ENCODE results near the gene IGFL1. TPM values are rescaled to one million over a fixed set of nuclear protein-coding genes. Genes with fewer than 3 reads are reported as not detected.
"Not testable (repeated sequence)": the region's sequence is repeated elsewhere in the genome, so short reads cannot be mapped to it uniquely, and the experiment has no call there.

Gene IGFL1
- total RNA-seq, 4 donors from 2014 or later: 2.9 to 46.0 (median 22.0) TPM

DNA sequence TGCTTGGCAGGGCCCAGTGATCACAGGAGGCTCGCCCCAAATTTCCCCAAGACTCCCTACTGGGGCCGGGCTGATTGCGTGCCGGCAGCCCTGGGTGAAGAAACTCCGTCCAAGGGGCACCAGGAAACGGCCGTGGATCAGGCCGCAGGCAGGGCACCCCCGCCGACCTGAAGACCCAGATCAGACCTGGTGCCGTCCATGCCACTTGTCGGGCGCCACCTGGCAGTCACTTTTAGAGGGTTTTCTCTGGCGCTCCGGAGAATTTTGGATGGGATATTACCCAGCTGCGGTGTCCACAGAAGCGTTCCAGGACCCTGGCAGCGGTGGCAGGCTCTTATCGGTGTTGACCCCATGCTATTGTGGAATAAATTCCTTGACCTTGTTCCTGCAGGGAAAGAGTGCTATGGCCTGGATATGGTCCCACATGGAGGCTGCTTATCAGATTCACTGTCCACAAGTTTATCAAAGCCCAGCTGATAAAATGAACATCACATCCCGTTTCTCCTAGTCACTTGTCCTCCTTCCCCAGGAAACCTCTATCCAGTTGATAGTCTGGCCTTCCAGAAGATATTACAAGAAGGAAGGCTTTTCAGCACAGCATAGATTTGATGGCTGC, 43.3 kb upstream of the IGFL1 start:
- no peaks in the 10 kb centered on the region for H3K9me3 ChIP-seq
- no peak overlapping the region for H3K27ac ChIP-seq
- no peak for DNase-seq
- peaks cover 0 to 32% (median 0%) of the 10 kb centered on the region in 4 donors for H3K27me3 ChIP-seq
- H3K4me3 ChIP-seq: no peak overlapping the region
- 82 to 86% methylated on average over 1 to 10 of the region's 20 CpGs for WGBS, 2 donors
- intact Hi-C loops (cut with DNase I): loop anchor here (5.0 to 10.0 kb wide), 2 partner anchors 79 to 104 kb away; no protein-coding TSS in a partner anchor
- no peaks in the 10 kb centered on the region for H3K36me3 ChIP-seq
- TF ChIP-seq POLR2A (IDR thresholded peaks at IDR 0.05): no peak
- TF ChIP-seq, protein P1, sequence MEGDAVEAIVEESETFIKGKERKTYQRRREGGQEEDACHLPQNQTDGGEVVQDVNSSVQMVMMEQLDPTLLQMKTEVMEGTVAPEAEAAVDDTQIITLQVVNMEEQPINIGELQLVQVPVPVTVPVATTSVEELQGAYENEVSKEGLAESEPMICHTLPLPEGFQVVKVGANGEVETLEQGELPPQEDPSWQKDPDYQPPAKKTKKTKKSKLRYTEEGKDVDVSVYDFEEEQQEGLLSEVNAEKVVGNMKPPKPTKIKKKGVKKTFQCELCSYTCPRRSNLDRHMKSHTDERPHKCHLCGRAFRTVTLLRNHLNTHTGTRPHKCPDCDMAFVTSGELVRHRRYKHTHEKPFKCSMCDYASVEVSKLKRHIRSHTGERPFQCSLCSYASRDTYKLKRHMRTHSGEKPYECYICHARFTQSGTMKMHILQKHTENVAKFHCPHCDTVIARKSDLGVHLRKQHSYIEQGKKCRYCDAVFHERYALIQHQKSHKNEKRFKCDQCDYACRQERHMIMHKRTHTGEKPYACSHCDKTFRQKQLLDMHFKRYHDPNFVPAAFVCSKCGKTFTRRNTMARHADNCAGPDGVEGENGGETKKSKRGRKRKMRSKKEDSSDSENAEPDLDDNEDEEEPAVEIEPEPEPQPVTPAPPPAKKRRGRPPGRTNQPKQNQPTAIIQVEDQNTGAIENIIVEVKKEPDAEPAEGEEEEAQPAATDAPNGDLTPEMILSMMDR (IDR thresholded peaks at IDR 0.05): no peak
- H3K4me1 ChIP-seq: peaks cover 0 to 3% (median 0%) of the 10 kb centered on the region in 3 donors

DNA sequence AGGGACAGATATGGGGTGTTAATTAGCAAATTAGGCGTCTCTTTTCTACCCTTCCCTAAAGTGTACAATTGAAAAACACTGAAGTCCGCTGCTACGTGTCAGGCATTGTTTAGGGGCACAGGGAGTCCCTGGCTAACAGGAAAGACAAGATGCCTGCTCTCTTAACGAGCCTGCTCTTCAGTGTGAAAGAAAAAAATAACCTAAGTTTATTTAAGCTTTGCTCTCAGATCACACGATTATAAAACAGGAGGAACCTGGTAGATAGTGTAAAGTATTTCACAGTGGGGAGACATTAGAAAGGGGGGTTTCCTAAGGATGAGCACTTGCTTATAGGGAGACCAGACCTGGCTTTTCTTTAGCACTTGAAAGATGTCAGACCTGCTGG, 42.8 kb upstream of the IGFL1 start:
- Histone ChIP-seq H3K9me3 (no peaks in the 10 kb centered on the region), H3K27me3 (peaks cover 0 to 35% (median 0%) of the 10 kb centered on the region in 4 donors), H3K4me3 (no peak overlapping the region), H3K27ac (no peak overlapping the region), H3K36me3 (no peaks in the 10 kb centered on the region), H3K4me1 (no peaks in the 10 kb centered on the region)
- DNase-seq: no peak
- intact Hi-C loops (cut with DNase I): loop anchor here (5.0 to 10.0 kb wide), 2 partner anchors 78 to 104 kb away; no protein-coding TSS in a partner anchor
- TF ChIP-seq, protein P1 (IDR thresholded peaks at IDR 0.05): no peak
- TF ChIP-seq POLR2A (IDR thresholded peaks at IDR 0.05): no peak
- 31 to 47% methylated on average over 5 of the region's 5 CpGs for WGBS, 2 donors

DNA sequence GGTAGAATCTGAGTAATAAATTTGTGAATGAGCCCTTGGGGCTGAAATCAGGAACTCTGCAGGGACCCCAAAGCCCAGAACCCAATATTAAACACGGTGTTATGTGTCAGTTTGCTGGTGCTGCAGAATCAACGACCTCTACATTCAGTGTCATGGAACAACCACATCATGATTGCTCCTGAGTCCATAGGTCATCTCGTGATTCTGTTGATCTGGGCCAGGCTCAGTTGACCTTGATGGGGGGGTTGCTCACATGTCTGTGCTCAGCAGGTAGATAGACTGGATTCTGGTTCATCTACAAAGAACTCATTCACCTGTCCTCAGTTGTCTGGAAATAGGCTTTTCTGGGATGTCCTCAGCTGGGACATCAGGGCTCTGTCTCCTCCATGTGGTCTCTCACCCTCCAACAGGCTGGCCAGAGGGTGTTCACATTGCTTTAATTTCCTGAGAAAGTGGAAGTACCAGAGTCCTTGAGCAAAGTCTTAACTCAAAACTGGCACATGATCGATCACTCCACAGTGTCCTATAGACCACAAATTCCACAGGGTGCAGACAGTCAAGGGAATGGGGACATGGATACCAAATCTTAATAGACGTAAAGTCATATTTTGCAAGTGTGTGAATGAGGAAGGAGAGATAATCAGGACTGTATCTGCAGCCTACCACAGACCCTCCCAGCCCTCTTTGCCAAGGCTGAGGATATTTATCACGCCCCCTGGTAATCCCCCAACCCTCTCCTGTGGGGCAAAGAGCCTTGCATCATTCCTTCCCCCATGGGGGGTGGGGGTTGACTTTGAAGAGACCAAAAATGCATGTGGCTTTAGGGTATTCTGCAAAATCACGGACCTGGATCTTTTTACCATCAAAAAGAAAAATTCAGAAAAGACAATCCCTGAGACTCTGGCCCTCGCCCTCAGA, 39.3 kb upstream of the IGFL1 start:
- intact Hi-C loops (cut with DNase I): loop anchor here (5.0 to 10.0 kb wide), 2 partner anchors 75 to 108 kb away; no protein-coding TSS in a partner anchor
- peaks cover 0 to 22% (median 4%) of the 10 kb centered on the region in 3 donors for H3K4me1 ChIP-seq
- H3K27me3 ChIP-seq: peaks cover 0 to 35% (median 0%) of the 10 kb centered on the region in 4 donors
- 47 to 57% methylated on average over 8 of the region's 8 CpGs for WGBS, 2 donors
- H3K4me3 ChIP-seq: no peak overlapping the region
- no peak for TF ChIP-seq POLR2A (IDR thresholded peaks at IDR 0.05)
- TF ChIP-seq, protein P1 (IDR thresholded peaks at IDR 0.05): no peak
- DNase-seq: no peak
- H3K27ac ChIP-seq: no peak overlapping the region
- no peaks in the 10 kb centered on the region for H3K36me3 ChIP-seq
- no peaks in the 10 kb centered on the region for H3K9me3 ChIP-seq

DNA sequence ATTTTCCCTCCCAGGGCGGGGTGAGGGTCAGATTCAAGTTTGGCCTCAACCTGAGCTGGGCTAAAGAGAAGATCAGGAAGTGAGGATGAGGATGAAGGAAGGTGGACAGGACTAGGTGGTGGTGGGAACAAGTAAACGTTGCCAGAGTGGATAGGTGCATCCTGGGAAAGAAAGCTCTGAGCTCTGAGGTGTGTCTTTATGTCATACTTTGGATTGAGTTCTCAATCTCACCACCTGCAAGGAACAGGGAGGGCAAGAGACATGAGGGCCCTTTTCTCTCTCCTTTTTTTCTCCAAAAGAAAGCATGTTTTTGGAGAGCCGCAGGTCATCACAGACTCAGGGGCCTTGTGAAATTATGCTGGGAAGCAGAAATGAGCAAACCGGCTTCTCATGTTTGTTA, 38.2 kb upstream of the IGFL1 start:
- peaks cover 2 to 32% (median 5%) of the 10 kb centered on the region in 3 donors for H3K4me1 ChIP-seq
- no peaks in the 10 kb centered on the region for H3K36me3 ChIP-seq
- H3K4me3 ChIP-seq: no peak overlapping the region
- peaks cover 0 to 38% (median 0%) of the 10 kb centered on the region in 4 donors for H3K27me3 ChIP-seq
- intact Hi-C loops (cut with DNase I): no loop called here
- 73 to 74% methylated on average over 4 of the region's 4 CpGs for WGBS, 2 donors
- no peak overlapping the region for H3K27ac ChIP-seq
- H3K9me3 ChIP-seq: no peaks in the 10 kb centered on the region
- TF ChIP-seq, protein P1 (IDR thresholded peaks at IDR 0.05): no peak
- TF ChIP-seq POLR2A (IDR thresholded peaks at IDR 0.05): no peak
- DNase-seq: no peak

DNA sequence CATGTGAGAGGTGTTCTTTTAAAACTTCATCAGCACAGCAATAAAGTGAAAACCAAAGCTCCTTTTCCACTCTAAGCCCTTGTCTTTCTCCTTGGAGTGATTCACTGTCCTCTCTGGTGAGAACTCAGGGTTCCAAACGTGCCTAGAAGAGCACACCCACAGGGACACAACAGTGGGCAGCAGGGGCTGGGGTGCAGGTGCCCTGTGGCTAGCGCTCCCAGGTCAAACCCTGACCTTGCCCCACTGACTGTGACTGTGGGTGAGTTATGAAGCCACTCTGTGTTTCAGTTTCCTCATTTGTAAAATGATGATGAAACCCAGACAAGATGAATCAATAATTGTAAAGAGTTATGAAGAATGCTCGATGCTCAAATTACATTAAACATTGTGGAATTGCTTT, 37.6 kb upstream of the IGFL1 start:
- Histone ChIP-seq H3K4me1 (peaks cover 8 to 38% (median 11%) of the 10 kb centered on the region in 3 donors), H3K4me3 (no peak overlapping the region), H3K36me3 (no peaks in the 10 kb centered on the region), H3K27ac (no peak overlapping the region), H3K27me3 (peaks cover 0 to 44% (median 0%) of the 10 kb centered on the region in 4 donors), H3K9me3 (no peaks in the 10 kb centered on the region)
- DNase-seq: no peak
- 49 to 51% methylated on average over 2 to 3 of the region's 3 CpGs for WGBS, 2 donors
- intact Hi-C loops (cut with DNase I): no loop called here
- no peak for TF ChIP-seq POLR2A (IDR thresholded peaks at IDR 0.05)
- TF ChIP-seq, protein P1 (IDR thresholded peaks at IDR 0.05): no peak

DNA sequence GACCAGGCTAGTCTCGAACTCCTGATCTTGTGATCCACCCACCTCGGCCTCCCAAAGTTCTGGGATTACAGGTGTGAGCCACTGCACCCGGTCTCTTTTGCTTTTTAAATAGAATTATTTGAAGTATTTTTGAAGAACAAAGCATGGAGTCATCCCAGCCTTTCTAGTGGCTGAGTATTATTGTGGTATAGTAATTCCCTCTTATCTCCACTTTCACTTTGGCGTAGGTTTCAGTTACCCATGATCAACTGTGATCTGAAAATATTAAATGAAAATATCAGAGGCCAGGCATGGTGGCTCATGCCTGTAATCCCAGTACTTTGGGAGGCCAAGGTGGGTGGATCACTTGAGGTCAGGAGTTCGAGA, 36.9 kb upstream of the IGFL1 start:
- intact Hi-C loops (cut with DNase I); DNase-seq; H3K36me3 ChIP-seq; H3K9me3 ChIP-seq; H3K4me3 ChIP-seq: not testable (repeated sequence)
- Histone ChIP-seq H3K4me1 (peaks cover 8 to 45% (median 13%) of the 10 kb centered on the region in 3 donors), H3K27ac (peak overlapping the region in 3 of 4 donors; percentile 40 to 65 (median 59)), H3K27me3 (peaks cover 0 to 48% (median 0%) of the 10 kb centered on the region in 4 donors)
- WGBS, 2 donors: 57 to 73% methylated on average over 5 of the region's 5 CpGs

Data from esophagus squamous epithelium (tissue), 5 donors.